HAP-1 (cell line): ENCODE measurements around the gene IFT74.

ENCODE experiments used
- DNase-seq, 2 experiments: peaks; one replicate each; pipeline ENCODE4 v3.0.0-alpha.2; 2016 to 2020; ENCODE audit warnings: low spot score in 2 of 2
- H3K27me3 ChIP-seq: fragments of 250-450 bp; sonication (Bioruptor Pico); 2 replicates; pipeline ENCODE4 v1.5.1; 2020; ENCODE audit warnings: low read depth, mild to moderate bottlenecking, moderate library complexity
- H3K36me3 ChIP-seq: fragments of 250-450 bp; sonication (Bioruptor Pico); replicated peaks from 2 replicates; pipeline ENCODE4 v1.5.1; 2020; ENCODE audit warnings: mild to moderate bottlenecking
- H3K4me1 ChIP-seq: fragments of 250-450 bp; sonication (Bioruptor Pico); 2 replicates; pipeline ENCODE4 v1.5.1; 2020; ENCODE audit warnings: mild to moderate bottlenecking
- H3K4me3 ChIP-seq: fragments of 250-450 bp; sonication (Bioruptor Pico); 2 replicates; pipeline ENCODE4 v1.5.1; 2020; ENCODE audit warnings: mild to moderate bottlenecking, moderate library complexity
- H3K9me3 ChIP-seq: fragments of 250-450 bp; sonication (Bioruptor Pico); 2 replicates; pipeline ENCODE4 v1.5.1; 2020; ENCODE audit warnings: mild to moderate bottlenecking, moderate library complexity
- in situ Hi-C: fragments of 300-500 bp; cut with MboI; formaldehyde crosslinking; loops from 3 replicates; pipeline ENCODE4 v1.14.3; 2020; ENCODE audit warnings: low sequenced_read_pairs, inconsistent platforms, mixed read lengths

The IFT74 gene

GRCh38 chr9:27107241-27107640 lies 151.0 kb downstream of the IFT74 start:
- Histone ChIP-seq H3K27me3 (no peaks in the 10 kb centered on the region), H3K4me1 (no peaks in the 10 kb centered on the region), H3K4me3 (no peak overlapping the region), H3K36me3 (no peaks in the 10 kb centered on the region), H3K9me3 (no peaks in the 10 kb centered on the region)
- DNase-seq: no peak
- in situ Hi-C loops: no loop called here

DNA sequence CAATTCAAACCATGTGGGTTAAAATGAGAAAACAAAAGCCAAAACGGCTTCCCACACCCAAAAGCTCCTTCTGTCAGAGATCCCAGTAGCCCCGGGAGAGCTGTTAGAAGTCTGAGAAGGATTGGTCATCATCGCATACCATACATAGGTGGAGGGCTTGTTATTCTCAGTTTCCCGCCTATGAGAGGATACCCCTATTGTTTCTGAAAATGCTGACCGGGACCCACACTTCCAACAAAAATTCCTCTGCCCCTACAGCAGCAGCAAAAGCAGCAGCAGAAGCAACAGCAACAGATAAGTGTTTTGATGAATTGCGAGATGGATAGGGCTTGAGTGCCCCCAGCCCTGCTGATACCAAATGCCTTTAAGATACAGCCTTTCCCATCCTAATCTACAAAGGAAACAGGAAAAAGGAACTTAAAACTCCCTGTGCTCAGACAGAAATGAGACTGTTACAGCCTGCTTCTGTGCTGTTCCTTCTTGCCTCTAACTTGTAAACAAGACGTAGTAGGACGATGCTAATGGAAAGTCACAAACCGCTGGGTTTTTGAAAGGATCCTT lies 152.8 kb downstream of the IFT74 start, which contains the start of gene TEK:
TSS of gene TEK (plus strand) at position 245 of the 561 bp plus-strand sequence. CDS start 366 bp downstream, outside the sequence.
- H3K9me3 ChIP-seq: no peaks in the 10 kb centered on the region
- H3K27me3 ChIP-seq: no peaks in the 10 kb centered on the region
- in situ Hi-C loops: no loop called here
- no peaks in the 10 kb centered on the region for H3K4me1 ChIP-seq
- H3K4me3 ChIP-seq: no peak within 1 kb of the TSS
- no peak for DNase-seq
- no peaks in the 10 kb centered on the region for H3K36me3 ChIP-seq

GRCh38 chr9:27109621-27110020 lies 153.4 kb downstream of the IFT74 start:
- no peaks in the 10 kb centered on the region for H3K4me1 ChIP-seq
- in situ Hi-C loops: no loop called here
- DNase-seq: no peak
- no peaks in the 10 kb centered on the region for H3K9me3 ChIP-seq
- H3K27me3 ChIP-seq: no peaks in the 10 kb centered on the region
- H3K4me3 ChIP-seq: no peak overlapping the region
- no peaks in the 10 kb centered on the region for H3K36me3 ChIP-seq

DNA sequence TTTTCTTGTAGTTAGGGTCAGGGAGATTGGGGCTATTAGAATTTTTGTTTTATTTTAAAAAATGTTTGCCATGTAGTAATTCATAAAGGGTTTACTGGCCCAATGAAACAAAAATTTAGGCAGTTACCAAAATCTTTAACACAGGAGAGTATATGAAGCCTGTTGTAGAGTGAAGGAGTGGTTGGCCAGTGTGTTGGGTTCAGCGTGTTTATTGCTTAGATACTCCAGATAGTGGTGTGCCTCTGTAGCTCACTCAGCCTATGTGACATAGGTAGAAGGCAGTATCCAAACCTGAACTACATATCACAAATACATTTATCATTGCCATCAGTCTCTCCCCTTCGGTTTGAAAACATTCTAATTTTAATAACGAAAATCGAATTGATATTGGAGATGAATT lies 154.0 kb downstream of the IFT74 start:
- no peak overlapping the region for H3K4me3 ChIP-seq
- H3K9me3 ChIP-seq: no peaks in the 10 kb centered on the region
- no peak for DNase-seq
- in situ Hi-C loops: no loop called here
- H3K27me3 ChIP-seq: no peaks in the 10 kb centered on the region
- no peaks in the 10 kb centered on the region for H3K36me3 ChIP-seq
- no peaks in the 10 kb centered on the region for H3K4me1 ChIP-seq

DNA sequence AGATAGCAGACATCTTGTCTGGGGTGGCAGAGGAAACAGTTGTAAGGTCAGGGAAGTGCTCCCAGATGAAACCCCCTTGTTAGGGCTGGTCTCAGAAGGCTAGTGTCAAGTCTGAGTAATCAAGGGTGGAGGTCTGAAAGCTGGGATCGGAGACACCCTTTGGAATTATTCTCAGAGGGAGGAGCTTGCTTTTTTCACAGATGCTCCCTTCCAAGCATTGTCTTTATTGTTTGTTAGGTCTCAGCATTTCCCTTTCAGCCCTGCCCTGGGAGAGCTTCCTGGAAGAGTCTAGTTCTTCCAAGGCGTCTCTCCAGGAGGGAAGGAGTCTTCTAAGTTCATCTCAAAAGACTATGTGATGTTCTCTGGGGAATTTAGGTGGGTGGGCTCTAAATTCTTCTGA lies 156.0 kb downstream of the IFT74 start:
- Histone ChIP-seq H3K4me1 (no peaks in the 10 kb centered on the region), H3K27me3 (no peaks in the 10 kb centered on the region), H3K4me3 (no peak overlapping the region), H3K36me3 (no peaks in the 10 kb centered on the region), H3K9me3 (no peaks in the 10 kb centered on the region)
- DNase-seq: no peak
- in situ Hi-C loops: no loop called here
